Keratinocyte (primary cell): ENCODE data around the gene PRKN. TPM values are rescaled to one million over a fixed set of nuclear protein-coding genes. Genes with fewer than 3 reads are reported as not detected.

ENCODE experiments used
- DNase-seq: peaks from one replicate; pipeline ENCODE4 v3.0.0-alpha.2; 2011; ENCODE audit warnings: low read depth, missing footprints, low spot score
- FAIRE-seq: peaks from 2 replicates; lab custom pipeline; 2011; peaks lifted over from hg19 to GRCh38; lab: Jason Lieb, UNC
- H2AFZ ChIP-seq: 2 replicates; pipeline ENCODE4 v1.6.0; 2012; ENCODE audit warnings: low read length, control low read depth, inconsistent platforms; ENCODE audit not compliant: control insufficient read depth
- H3K27ac ChIP-seq: 2 replicates; pipeline ENCODE4 v1.5.1; 2011; ENCODE audit warnings: low read length; ENCODE audit not compliant: control insufficient read depth, insufficient read depth
- H3K27me3 ChIP-seq: 3 replicates; pipeline ENCODE4 v1.6.0; 2011; ENCODE audit warnings: low read length; ENCODE audit not compliant: control insufficient read depth, insufficient read depth; ENCODE audit errors: extremely low read depth
- H3K36me3 ChIP-seq, 2 experiments: 2 replicates in 1 of 2; 3 replicates in 1 of 2; pipeline ENCODE4 v1.5.1; 2011; ENCODE audit warnings: low read length in 2 of 2, mild to moderate bottlenecking in 1 of 2; ENCODE audit not compliant: control insufficient read depth in 2 of 2, insufficient read depth in 2 of 2; ENCODE audit errors: extremely low read depth in 1 of 2
- H3K4me1 ChIP-seq: 3 replicates; pipeline ENCODE4 v1.5.1; 2011; ENCODE audit warnings: low read length; ENCODE audit not compliant: control insufficient read depth, insufficient read depth; ENCODE audit errors: extremely low read depth
- H3K4me2 ChIP-seq: 3 replicates; pipeline ENCODE4 v1.6.0; 2011; ENCODE audit warnings: low read depth, low read length; ENCODE audit not compliant: control insufficient read depth, insufficient read depth; ENCODE audit errors: extremely low read depth
- H3K4me3 ChIP-seq, 3 experiments: fragments of 200-600 bp in 1 of 3; sonication (generic) in 1 of 3; 2 replicates in 2 of 3; 3 replicates in 1 of 3; pipeline ENCODE4 v1.5.1; 2011 to 2016; ENCODE audit warnings: low read length in 3 of 3, mild to moderate bottlenecking in 3 of 3, control low read depth in 2 of 3, inconsistent platforms in 1 of 3, low read depth in 1 of 3, mixed read lengths in 1 of 3, mixed run types in 1 of 3, moderate library complexity in 1 of 3; ENCODE audit not compliant: control insufficient read depth in 2 of 3, insufficient read depth in 2 of 3; ENCODE audit errors: extremely low read depth in 1 of 3
- H3K79me2 ChIP-seq: 2 replicates; pipeline ENCODE4 v1.6.0; 2012; ENCODE audit warnings: low read length; ENCODE audit not compliant: control insufficient read depth, insufficient read depth
- H3K9ac ChIP-seq: 3 replicates; pipeline ENCODE4 v1.6.0; 2011; ENCODE audit warnings: low read length; ENCODE audit not compliant: control insufficient read depth, insufficient read depth; ENCODE audit errors: extremely low read depth
- H3K9me1 ChIP-seq: 3 replicates; pipeline ENCODE4 v1.6.0; 2011; ENCODE audit warnings: low read length; ENCODE audit not compliant: control insufficient read depth, insufficient read depth; ENCODE audit errors: extremely low read depth
- H3K9me3 ChIP-seq: 2 replicates; pipeline ENCODE4 v1.5.1; 2012; ENCODE audit warnings: low read depth, low read length; ENCODE audit not compliant: control insufficient read depth
- H4K20me1 ChIP-seq: 3 replicates; pipeline ENCODE4 v1.6.0; 2011; ENCODE audit warnings: low read length; ENCODE audit not compliant: control insufficient read depth, insufficient read depth; ENCODE audit errors: extremely low read depth
- EZH2 ChIP-seq: IDR thresholded peaks from one replicate; pipeline ENCODE4 v1.6.1; 2012; ENCODE audit warnings: inconsistent platforms, mild to moderate bottlenecking, low read length, moderate library complexity
- dilution Hi-C: fragments of 300-500 bp; cut with MboI; formaldehyde crosslinking; loops from one replicate; pipeline ENCODE4 v1.7.0; 2020; ENCODE audit warnings: low sequenced_read_pairs; ENCODE audit not compliant: extremely low pct_ligation_motif_present
- polyA plus RNA-seq, 5 experiments: library from polyadenylated mRNA; depleted of rRNA in 3 of 5; stranded (reverse) in 3 of 5; stranded (forward) in 1 of 5; unstranded in 1 of 5; fragments of >200 nt; gene quantifications; 1 replicate in 1 of 5; 2 replicates in 3 of 5; 3 replicates in 1 of 5; pipeline versions ENCODE4 v1.2.1 to v1.2.3, GENCODE V29; 2011 to 2012; ENCODE audit warnings: missing spikeins in 2 of 5, low read depth in 1 of 5, low replicate concordance in 1 of 5
- TF ChIP-seq, protein P1 (sequence below), 3 experiments: IDR thresholded peaks in 1 of 3; conservative IDR thresholded peaks in 1 of 3; optimal IDR thresholded peaks in 1 of 3; 2 replicates in 2 of 3; 3 replicates in 1 of 3; pipeline versions ENCODE3 to v1.5.1; 2011; ENCODE audit warnings: low read length in 3 of 3, mild to moderate bottlenecking in 3 of 3, moderate library complexity in 2 of 3, control low read depth in 1 of 3, inconsistent platforms in 1 of 3; ENCODE audit not compliant: insufficient read depth in 2 of 3; ENCODE audit errors: extremely low read depth in 1 of 3

Gene PRKN
- polyA plus RNA-seq, 1 donor (not counting 4 experiments of a cell fraction or from before 2014, with no cell fraction given), result 0.67 TPM

GRCh38 chr6:161534264-161534873 is 1193.2 kb downstream of the PRKN start:
- H3K4me1 ChIP-seq, result no peaks in the 10 kb centered on the region
- FAIRE-seq, result no peak
- no peaks in the 10 kb centered on the region for H3K9me1 ChIP-seq
- DNase-seq, result no peak
- H3K27me3 ChIP-seq, result no peaks in the 10 kb centered on the region
- no peak overlapping the region for H3K27ac ChIP-seq
- no peaks in the 10 kb centered on the region for H4K20me1 ChIP-seq
- no peak overlapping the region for H3K9ac ChIP-seq
- no peaks in the 10 kb centered on the region for H3K79me2 ChIP-seq
- no peak overlapping the region for H3K4me2 ChIP-seq
- TF ChIP-seq, protein P1, sequence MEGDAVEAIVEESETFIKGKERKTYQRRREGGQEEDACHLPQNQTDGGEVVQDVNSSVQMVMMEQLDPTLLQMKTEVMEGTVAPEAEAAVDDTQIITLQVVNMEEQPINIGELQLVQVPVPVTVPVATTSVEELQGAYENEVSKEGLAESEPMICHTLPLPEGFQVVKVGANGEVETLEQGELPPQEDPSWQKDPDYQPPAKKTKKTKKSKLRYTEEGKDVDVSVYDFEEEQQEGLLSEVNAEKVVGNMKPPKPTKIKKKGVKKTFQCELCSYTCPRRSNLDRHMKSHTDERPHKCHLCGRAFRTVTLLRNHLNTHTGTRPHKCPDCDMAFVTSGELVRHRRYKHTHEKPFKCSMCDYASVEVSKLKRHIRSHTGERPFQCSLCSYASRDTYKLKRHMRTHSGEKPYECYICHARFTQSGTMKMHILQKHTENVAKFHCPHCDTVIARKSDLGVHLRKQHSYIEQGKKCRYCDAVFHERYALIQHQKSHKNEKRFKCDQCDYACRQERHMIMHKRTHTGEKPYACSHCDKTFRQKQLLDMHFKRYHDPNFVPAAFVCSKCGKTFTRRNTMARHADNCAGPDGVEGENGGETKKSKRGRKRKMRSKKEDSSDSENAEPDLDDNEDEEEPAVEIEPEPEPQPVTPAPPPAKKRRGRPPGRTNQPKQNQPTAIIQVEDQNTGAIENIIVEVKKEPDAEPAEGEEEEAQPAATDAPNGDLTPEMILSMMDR (optimal IDR thresholded peaks at IDR 0.05 in 1 of 3, IDR thresholded peaks at IDR 0.05 in 1 of 3, conservative IDR thresholded peaks at IDR 0.05 in 1 of 3; ENCODE audit: extremely low read depth in 1 of 3, insufficient read depth in 2 of 3, low read length in 3 of 3), result no peak
- TF ChIP-seq EZH2, result no peak
- no peaks in the 10 kb centered on the region for H3K36me3 ChIP-seq
- H3K9me3 ChIP-seq, result no peaks in the 10 kb centered on the region
- H3K4me3 ChIP-seq, result no peak overlapping the region
- dilution Hi-C loops, result no loop called here
- H2AFZ ChIP-seq, result no peak overlapping the region

DNA sequence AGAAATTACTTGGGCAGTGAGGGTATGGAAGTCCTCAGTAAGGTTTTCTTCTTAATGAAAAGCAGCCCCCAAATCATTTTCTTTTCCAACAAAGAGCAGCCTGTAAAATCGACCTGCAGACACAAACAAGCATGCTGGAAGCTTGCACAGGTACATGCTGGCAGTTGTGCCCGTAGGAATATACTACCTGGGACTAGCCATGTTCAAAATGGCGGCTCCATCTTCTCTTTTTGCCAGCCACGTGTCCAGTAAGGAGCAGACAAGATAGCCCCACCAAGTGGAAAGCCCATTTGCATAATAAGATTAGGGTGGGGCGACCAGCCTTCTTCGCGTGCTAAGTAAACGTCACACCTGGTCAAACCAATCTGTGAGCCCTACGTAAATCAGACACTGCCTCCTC is 1194.3 kb downstream of the PRKN start:
- DNase-seq (no peak), FAIRE-seq (no peak)
- H3K36me3 ChIP-seq, result no peaks in the 10 kb centered on the region
- no peak overlapping the region for H3K4me2 ChIP-seq
- H3K27me3 ChIP-seq, result no peaks in the 10 kb centered on the region
- no peaks in the 10 kb centered on the region for H3K79me2 ChIP-seq
- H3K9me1 ChIP-seq, result no peaks in the 10 kb centered on the region
- H4K20me1 ChIP-seq, result no peaks in the 10 kb centered on the region
- H3K9me3 ChIP-seq, result no peaks in the 10 kb centered on the region
- no peak overlapping the region for H3K27ac ChIP-seq
- H3K4me1 ChIP-seq, result no peaks in the 10 kb centered on the region
- no peak for TF ChIP-seq EZH2
- no peak overlapping the region for H3K9ac ChIP-seq
- H3K4me3 ChIP-seq, result no peak overlapping the region
- dilution Hi-C loops, result no loop called here
- no peak overlapping the region for H2AFZ ChIP-seq

DNA sequence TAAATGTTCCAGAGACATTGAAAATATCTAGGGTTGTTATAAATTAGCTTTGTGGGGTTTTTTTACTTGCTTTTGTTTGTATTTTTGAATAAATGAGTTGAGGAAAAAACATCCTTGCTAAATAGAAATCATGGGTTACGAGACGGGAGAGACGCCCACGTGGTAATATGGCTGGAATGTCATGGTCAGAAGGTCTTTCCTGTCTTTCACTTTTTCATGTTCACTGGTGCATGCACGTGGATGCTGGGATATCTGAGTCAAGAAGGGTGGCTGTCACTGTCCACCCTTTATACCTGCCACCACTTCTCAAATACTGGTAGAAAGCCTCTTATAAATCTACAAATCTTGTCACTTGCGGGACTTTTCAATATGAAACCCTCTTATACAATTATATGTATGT is 1195.0 kb downstream of the PRKN start:
- no peak overlapping the region for H2AFZ ChIP-seq
- FAIRE-seq, result no peak
- no peak for DNase-seq
- H3K27me3 ChIP-seq, result no peaks in the 10 kb centered on the region
- no peaks in the 10 kb centered on the region for H3K9me1 ChIP-seq
- dilution Hi-C loops, result no loop called here
- no peak overlapping the region for H3K27ac ChIP-seq
- H3K4me2 ChIP-seq, result no peak overlapping the region
- no peaks in the 10 kb centered on the region for H3K79me2 ChIP-seq
- no peaks in the 10 kb centered on the region for H4K20me1 ChIP-seq
- H3K4me3 ChIP-seq, result no peak overlapping the region
- no peak for TF ChIP-seq EZH2
- TF ChIP-seq, protein P1 (optimal IDR thresholded peaks at IDR 0.05 in 1 of 3, IDR thresholded peaks at IDR 0.05 in 1 of 3, conservative IDR thresholded peaks at IDR 0.05 in 1 of 3; ENCODE audit: extremely low read depth in 1 of 3, insufficient read depth in 2 of 3, low read length in 3 of 3), result no peak
- H3K4me1 ChIP-seq, result no peaks in the 10 kb centered on the region
- H3K9ac ChIP-seq, result no peak overlapping the region
- H3K36me3 ChIP-seq, result no peaks in the 10 kb centered on the region
- H3K9me3 ChIP-seq, result no peaks in the 10 kb centered on the region
